ENCODE results near the gene ZIC1. TPM values are rescaled to one million over a fixed set of nuclear protein-coding genes. Genes with fewer than 3 reads are reported as not detected.

Gene ZIC1
- total and polyA plus RNA-seq, 9 of the 15 experiments (the other 6 are each of a cell fraction or from before 2014, with no cell fraction given): 0.21 to 0.42 TPM; not detected in 7

DNA sequence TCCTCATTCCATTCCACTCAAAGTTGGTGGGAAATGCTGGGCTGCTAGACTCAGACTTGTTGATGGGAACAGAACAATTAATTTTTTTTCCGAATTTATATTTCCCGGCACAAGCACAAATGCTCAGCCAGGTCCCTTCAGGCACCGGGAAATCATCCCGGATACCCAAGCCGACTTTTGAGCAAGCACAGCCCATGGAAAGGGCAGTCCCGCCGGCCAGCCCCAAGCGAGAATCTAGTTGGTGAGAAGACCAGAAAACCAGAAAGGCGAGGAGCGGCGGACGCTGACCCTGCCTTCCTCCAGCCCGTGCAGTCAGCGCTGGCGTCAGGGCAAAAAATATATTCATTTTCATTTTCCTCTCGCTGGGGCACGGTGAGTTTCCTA lies 2.1 kb upstream of the ZIC1 start:
- Histone ChIP-seq H3K4me3 (no peak overlapping the region), H2AFZ (ENCODE audit: low read depth, low read length) (no peak overlapping the region), H3K27ac (ENCODE audit: extremely low read depth, low read depth, low read length) (no peak overlapping the region), H3K9me1 (ENCODE audit: control insufficient read depth, insufficient read depth, low read length) (no peaks in the 10 kb centered on the region), H3K4me2 (ENCODE audit: insufficient read depth, low read length) (no peak overlapping the region), H3K4me1 (replicated peaks in 1 of 2; ENCODE audit: control insufficient read depth in 2 of 2, insufficient read depth in 2 of 2, low read length in 2 of 2) (no peaks in the 10 kb centered on the region; a peak in 1 of 5 replicates), H3K9me3 (replicated peaks; ENCODE audit: control insufficient read depth, insufficient read depth, low read depth, low read length) (no peaks in the 10 kb centered on the region), H3K79me2 (ENCODE audit: control insufficient read depth, insufficient read depth, low read length) (no peaks in the 10 kb centered on the region), H4K20me1 (replicated peaks; ENCODE audit: control insufficient read depth, insufficient read depth, low read length) (no peaks in the 10 kb centered on the region), H3K36me3 (ENCODE audit: control insufficient read depth, insufficient read depth, low read length) (no peaks in the 10 kb centered on the region), H3K9ac (ENCODE audit: insufficient read depth in 1 of 2, low read depth in 2 of 2, low read length in 2 of 2) (no peak overlapping the region), H3K27me3 (ENCODE audit: control insufficient read depth in 2 of 2, insufficient read depth in 2 of 2, low read length in 2 of 2) (peaks cover 3 to 40% of the 10 kb centered on the region in 2 experiments; a peak in 3 of 5 replicates)
- intact Hi-C loops (cut with micrococcal nuclease) (no loop called here), in situ Hi-C loops (cut with MboI) (no loop called here)
- WGBS (ENCODE audit: insufficient coverage, low coverage, missing lambda C conversion rate): under 1% methylated on average over 15 of the region's 17 CpGs
- no peak for TF ChIP-seq HMGN3 (IDR thresholded peaks at IDR 0.05; ENCODE audit: borderline replicate concordance, extremely low read depth, insufficient read length, low read depth, low read length)
- TF ChIP-seq TAL1 (IDR thresholded peaks at IDR 0.05): no peak
- TF ChIP-seq NFXL1 (CRISPR knock-in tag; IDR thresholded peaks at IDR 0.05): no peak
- TF ChIP-seq TEAD2 (tag; IDR thresholded peaks at IDR 0.05): no peak
- TF ChIP-seq MAX (CRISPR knock-in tag; IDR thresholded peaks at IDR 0.05): no peak
- TF ChIP-seq CEBPB (tag; IDR thresholded peaks at IDR 0.05): no peak
- no peak for TF ChIP-seq GTF2B (IDR thresholded peaks at IDR 0.05; ENCODE audit: extremely low read depth, insufficient read length)
- TF ChIP-seq, protein P1, sequence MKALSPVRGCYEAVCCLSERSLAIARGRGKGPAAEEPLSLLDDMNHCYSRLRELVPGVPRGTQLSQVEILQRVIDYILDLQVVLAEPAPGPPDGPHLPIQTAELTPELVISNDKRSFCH (CRISPR knock-in tag; IDR thresholded peaks at IDR 0.05): no peak
- TF ChIP-seq, protein P1 (tag; IDR thresholded peaks at IDR 0.05): no peak
- TF ChIP-seq GABPB2 (CRISPR knock-in tag; conservative IDR thresholded peaks at IDR 0.05): no peak
- TF ChIP-seq CHD4 (IDR thresholded peaks at IDR 0.05; ENCODE audit: insufficient read depth, insufficient replicate concordance, low read depth, low read length, poor library complexity, severe bottlenecking): no peak
- CTCF ChIA-PET (ENCODE audit: low intra/inter-chr PET ratio): no interaction called here
- FAIRE-seq: no peak
- POLR2A ChIA-PET: no interaction called here
- no TSS peak for BruUV-seq (replicated peaks)
- DNase-seq (ENCODE audit: extremely low read depth in 1 of 4, low spot score in 3 of 4): no peak
- ATAC-seq: no peak
